Measurements from ENCODE around the gene SLA2.

GRCh38 chr20:36607586-36608387 is 38.2 kb downstream of the SLA2 start:
- TF ChIP-seq CTCF (conservative IDR thresholded peaks at IDR 0.05 in 1 of 2, IDR thresholded peaks at IDR 0.05 in 1 of 2; ENCODE audit: extremely low read depth in 1 of 2, insufficient read depth in 1 of 2, low read depth in 1 of 2, low read length in 2 of 2) (no peak), EZH2 (IDR thresholded peaks at IDR 0.05; ENCODE audit: borderline replicate concordance, low read length) (no peak)

Measured in mammary epithelial cell (primary cell).